ENCODE data around the gene SCAP.
"Not testable (repeated sequence)": the region's sequence is repeated elsewhere in the genome, so short reads cannot be mapped to it uniquely, and the experiment has no call there.

The SCAP gene

GRCh38 chr3:47480267-47480666 lies 4.5 kb upstream of the SCAP start:
- DNase-seq (ENCODE audit: low spot score): not testable (repeated sequence)

- no peak for DNase-seq (ENCODE audit: low spot score)
Observed at GRCh38 chr3:47479826-47480160, 4.1 kb upstream of the SCAP start.

GRCh38 chr3:47478022-47478421 lies 2.3 kb upstream of the SCAP start:
- DNase-seq (ENCODE audit: low spot score): no peak

GRCh38 chr3:47476644-47477199 lies 981 bp upstream of the SCAP start:
- no peak for DNase-seq (ENCODE audit: low spot score)

- DNase-seq (ENCODE audit: low spot score): no peak
Observed at GRCh38 chr3:47476330-47476626, 537 bp upstream of the SCAP start.

- peak; percentile 14 for DNase-seq (ENCODE audit: low spot score)
Observed at GRCh38 chr3:47475029-47475569, 642 bp downstream of the SCAP start.

GRCh38 chr3:47473391-47473790 lies 2.4 kb downstream of the SCAP start:
- DNase-seq (ENCODE audit: low spot score): no peak

- no peak for DNase-seq (ENCODE audit: low spot score)
Observed at GRCh38 chr3:47469616-47470015, 6.1 kb downstream of the SCAP start.

- DNase-seq (ENCODE audit: low spot score): not testable (repeated sequence)
Observed at GRCh38 chr3:47468315-47468714, 7.4 kb downstream of the SCAP start.

GRCh38 chr3:47464588-47464987 lies 11.2 kb downstream of the SCAP start:
- DNase-seq (ENCODE audit: low spot score): no peak

GRCh38 chr3:47459534-47460085 lies 16.1 kb downstream of the SCAP start:
- DNase-seq (ENCODE audit: low spot score): not testable (repeated sequence)

GRCh38 chr3:47456984-47457383 lies 18.8 kb downstream of the SCAP start:
- no peak for DNase-seq (ENCODE audit: low spot score)

- DNase-seq (ENCODE audit: low spot score): no peak
Observed at GRCh38 chr3:47455806-47456452, 19.8 kb downstream of the SCAP start.

GRCh38 chr3:47452453-47453215 lies 23.1 kb downstream of the SCAP start:
- DNase-seq (ENCODE audit: low spot score): no peak

- no peak for DNase-seq (ENCODE audit: low spot score)
Observed at GRCh38 chr3:47444103-47444502, 31.6 kb downstream of the SCAP start.

GRCh38 chr3:47443611-47443995 lies 32.1 kb downstream of the SCAP start:
- peak; percentile 68 for DNase-seq (ENCODE audit: low spot score)

GRCh38 chr3:47441796-47442551 lies 33.8 kb downstream of the SCAP start:
- DNase-seq (ENCODE audit: low spot score): no peak

- DNase-seq (ENCODE audit: low spot score): no peak
Observed at GRCh38 chr3:47440131-47440530, 35.6 kb downstream of the SCAP start.

GRCh38 chr3:47436180-47436579 lies 39.6 kb downstream of the SCAP start:
- no peak for DNase-seq (ENCODE audit: low spot score)

- no peak for DNase-seq (ENCODE audit: low spot score)
Observed at GRCh38 chr3:47434849-47435248, 40.9 kb downstream of the SCAP start.

GRCh38 chr3:47433796-47434195 lies 41.9 kb downstream of the SCAP start:
- no peak for DNase-seq (ENCODE audit: low spot score)

- no peak for DNase-seq (ENCODE audit: low spot score)
Observed at GRCh38 chr3:47432673-47433072, 43.1 kb downstream of the SCAP start.

Data from LoVo (cell line).